Testis (tissue), 2 donors: ENCODE results near the gene MTFP1.

ENCODE experiments used
- CTCF ChIP-seq, 3 experiments: fragments of 450-650 bp in 2 of 3; fragments of 200-600 bp in 1 of 3; sonication (generic) in 1 of 3; IDR thresholded peaks; one replicate each; pipeline ENCODE4 v1.5.1; 2016 to 2019; ENCODE audit warnings: antibody characterized with exemption in 3 of 3, mild to moderate bottlenecking in 2 of 3, moderate library complexity in 1 of 3
- POLR2A ChIP-seq: fragments of 450-650 bp; IDR thresholded peaks from one replicate; pipeline ENCODE4 v1.6.1; 2017; ENCODE audit warnings: antibody characterized with exemption, mild to moderate bottlenecking, moderate library complexity

- TF ChIP-seq CTCF (IDR thresholded peaks at IDR 0.05), result no peak
- no peak for TF ChIP-seq POLR2A
These were observed 39.0 kb upstream of the MTFP1 start for GRCh38 chr22:30386608-30386959.
